GM12801 (cell line): ENCODE measurements around the gene PTPRN2.

Experiments
- TF ChIP-seq, protein P1 (sequence below): IDR thresholded peaks from one replicate; pipeline ENCODE4 v1.5.1; 2011; ENCODE audit warnings: control low read depth; ENCODE audit not compliant: insufficient read length; ENCODE audit errors: extremely low read depth

The PTPRN2 gene

DNA sequence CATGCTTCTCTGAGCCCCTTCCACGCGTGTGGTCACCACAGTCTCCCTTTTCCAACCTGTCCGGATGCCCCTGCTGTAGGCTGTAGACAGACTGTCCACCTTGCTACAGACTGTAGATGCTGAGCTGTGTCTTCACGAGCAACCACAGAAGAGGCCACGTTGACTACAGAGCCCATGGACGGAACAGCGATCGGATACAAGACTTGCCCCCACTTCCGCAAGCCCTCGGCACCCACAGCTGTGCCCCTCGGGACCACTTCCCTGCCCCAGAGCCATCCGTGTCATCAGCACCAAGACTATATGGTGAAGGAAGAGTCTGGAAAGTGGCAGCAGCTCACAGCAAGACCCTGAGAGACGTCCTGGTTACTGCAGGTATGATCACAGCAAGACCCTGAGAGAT, 759.4 kb downstream of the PTPRN2 start:
- TF ChIP-seq, protein P1, sequence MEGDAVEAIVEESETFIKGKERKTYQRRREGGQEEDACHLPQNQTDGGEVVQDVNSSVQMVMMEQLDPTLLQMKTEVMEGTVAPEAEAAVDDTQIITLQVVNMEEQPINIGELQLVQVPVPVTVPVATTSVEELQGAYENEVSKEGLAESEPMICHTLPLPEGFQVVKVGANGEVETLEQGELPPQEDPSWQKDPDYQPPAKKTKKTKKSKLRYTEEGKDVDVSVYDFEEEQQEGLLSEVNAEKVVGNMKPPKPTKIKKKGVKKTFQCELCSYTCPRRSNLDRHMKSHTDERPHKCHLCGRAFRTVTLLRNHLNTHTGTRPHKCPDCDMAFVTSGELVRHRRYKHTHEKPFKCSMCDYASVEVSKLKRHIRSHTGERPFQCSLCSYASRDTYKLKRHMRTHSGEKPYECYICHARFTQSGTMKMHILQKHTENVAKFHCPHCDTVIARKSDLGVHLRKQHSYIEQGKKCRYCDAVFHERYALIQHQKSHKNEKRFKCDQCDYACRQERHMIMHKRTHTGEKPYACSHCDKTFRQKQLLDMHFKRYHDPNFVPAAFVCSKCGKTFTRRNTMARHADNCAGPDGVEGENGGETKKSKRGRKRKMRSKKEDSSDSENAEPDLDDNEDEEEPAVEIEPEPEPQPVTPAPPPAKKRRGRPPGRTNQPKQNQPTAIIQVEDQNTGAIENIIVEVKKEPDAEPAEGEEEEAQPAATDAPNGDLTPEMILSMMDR: no peak

DNA sequence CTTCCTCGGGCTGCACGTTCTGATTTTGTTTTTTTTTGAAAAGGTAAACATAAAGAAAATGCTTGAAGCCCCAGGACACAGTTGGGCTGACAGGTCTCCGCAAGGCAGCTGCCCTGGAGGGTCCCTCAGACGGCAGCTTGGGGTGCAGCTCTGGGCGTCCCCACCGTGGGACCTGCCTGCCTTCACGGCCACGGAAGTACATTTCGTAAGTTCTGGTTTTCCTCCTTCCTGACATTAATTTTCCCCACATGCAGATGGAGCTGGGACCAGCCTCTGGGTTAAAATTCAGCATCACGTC, 759.8 kb downstream of the PTPRN2 start:
- TF ChIP-seq, protein P1: no peak

DNA sequence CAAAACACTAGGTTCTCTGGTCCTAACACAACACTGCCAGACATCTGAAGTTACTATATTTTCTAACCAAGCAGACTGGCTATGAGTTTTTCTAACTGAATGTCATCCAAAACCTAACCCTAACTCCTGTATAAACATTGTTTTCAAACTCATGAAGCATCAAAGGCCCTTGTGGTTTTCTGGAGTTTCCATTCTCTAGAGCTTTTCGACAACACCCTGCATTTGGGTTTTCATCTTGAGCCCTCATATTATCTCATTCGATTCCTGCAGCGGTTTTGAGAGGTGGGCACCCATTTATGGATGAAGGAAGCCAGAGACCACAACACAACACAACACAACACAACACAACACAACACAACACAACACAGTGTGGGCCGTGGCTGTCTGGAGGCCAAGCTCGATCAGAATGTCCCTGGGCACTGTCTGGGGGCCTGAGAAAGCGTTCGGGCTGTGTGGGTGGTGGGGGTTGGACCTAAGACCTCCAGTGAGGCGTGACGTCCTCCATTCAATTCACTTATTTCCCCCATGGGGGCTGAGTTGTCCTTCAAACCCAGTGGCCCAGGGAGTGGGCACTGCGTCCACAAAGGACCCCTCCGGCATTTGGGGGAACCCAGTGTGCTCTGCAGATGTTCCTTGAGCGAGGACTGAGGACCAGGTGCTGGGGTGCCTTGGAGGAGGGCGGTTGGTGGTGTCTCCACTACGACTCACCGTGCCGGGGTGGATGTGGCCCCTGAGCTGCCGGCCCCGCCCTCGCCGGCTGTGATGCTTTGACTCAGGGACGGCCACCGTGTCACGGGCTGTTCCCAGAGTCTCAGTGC, 760.4 kb downstream of the PTPRN2 start:
- TF ChIP-seq, protein P1: no peak

DNA sequence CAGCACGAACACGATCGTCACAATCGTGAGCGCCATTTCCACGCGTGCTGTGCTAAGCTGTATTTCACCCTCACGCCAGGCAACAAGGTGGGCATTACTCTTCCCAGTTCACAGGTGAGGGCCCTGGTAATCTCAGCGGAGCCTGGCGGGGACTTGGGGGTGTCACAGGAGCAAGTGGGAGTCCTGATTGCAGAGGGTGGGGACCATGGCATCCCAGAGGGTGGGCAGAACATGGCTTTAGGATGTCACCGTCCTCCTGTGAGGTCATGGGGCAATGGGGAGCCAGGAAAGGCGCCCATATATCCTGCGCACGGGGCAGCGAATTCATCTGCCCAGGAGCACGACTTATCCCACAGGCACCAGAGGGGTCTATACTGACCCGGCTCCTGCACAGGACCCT, 761.1 kb downstream of the PTPRN2 start:
- TF ChIP-seq, protein P1: no peak

DNA sequence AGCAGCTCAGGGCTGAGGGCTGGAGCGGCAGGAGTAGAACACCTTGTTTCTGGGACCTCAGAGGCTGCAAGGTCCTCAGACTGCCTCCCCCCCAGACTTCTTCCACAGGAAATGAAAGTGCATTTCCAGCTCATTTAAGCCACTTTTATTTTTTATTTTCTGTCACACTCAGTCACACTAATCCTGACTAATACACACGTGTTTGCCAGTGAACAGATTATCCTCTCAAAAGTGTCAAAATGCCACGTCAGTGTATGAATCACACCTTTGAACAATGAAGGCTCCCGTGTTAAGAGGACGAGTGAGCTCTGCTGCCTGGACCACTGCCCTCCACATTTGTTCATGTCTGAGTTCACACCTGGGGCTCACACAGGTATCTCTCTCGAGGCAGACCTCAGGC, 762.3 kb downstream of the PTPRN2 start:
- TF ChIP-seq, protein P1: no peak

DNA sequence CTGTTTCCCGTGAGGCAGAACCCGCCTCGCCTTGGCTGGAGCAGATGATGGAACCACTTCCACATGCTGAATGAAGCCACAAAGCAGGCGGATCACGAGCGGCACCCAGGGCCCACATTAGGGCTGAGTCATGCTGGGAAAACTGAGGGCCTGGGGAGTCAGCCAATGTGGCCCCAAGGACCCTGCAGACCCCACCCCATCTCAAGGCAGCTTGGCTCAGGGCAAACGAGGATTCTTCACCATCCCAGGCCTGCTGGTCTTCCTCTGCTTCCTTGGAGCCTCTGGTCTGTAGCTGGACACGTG, 762.9 kb downstream of the PTPRN2 start:
- TF ChIP-seq, protein P1: no peak

DNA sequence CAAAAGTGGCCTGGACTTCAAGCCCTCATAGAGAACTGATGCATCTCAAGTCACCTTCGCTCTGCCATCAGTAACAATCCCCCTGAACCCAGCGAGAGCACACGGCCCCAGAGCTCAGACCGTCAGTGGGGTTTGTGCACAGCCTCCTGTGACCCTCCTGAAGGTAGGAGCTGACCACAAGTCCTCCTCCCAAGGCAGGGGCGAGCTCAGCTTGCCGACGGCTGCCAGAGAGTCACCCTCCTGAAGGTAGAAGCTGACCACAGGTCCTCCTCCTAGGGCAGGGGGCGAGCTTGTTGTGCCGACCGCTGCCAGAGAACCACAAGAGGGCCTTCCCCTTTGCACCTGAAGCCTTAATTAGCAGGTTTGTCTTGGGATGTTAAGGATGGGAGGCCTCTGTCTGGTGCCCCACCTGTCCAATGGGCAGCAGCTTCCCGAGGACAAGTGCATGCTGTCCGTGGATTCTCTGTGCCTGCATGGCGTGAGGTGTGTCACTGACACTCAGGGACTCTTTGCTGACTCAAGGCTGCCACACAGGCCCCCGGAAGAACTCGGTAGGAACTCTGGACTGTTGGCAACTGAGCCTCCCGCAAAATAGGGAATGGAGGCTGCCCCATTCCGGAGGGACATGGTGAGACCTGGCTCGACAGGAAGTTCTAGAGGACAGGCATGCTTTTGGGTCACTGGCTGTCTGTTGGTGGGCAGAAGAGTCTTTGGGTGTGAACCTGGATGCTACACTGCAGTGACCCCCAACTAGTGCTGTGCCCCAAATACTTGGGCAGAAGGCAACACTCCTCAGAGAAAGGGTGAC, 763.4 kb downstream of the PTPRN2 start:
- TF ChIP-seq, protein P1: no peak
